Measurements from ENCODE around the gene LOXHD1.

LOXHD1 gene

DNA sequence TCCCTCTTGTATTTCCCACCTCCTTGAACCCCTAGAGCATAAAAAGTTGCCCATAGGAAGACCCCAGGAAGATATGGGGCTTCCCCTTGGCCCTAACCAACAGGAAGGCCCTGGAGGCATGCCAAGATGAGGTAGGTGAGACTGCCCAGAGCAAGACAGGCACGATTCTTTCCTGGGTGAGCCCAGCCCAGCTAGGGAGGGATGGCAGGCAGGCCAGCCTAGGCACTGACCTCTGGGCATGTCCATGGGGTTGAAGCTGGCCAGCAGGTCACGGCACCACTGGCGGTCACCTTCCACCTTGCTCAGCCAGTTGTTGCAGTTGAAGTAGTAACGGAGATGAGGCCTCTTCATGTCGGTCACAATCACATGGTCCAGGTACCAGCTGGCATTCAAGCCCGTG, 17.6 kb downstream of the LOXHD1 start:
- DNase-seq = peak in 1 of 42 donors; percentile 12
- intact Hi-C loops (cut with DNase I) = no loop called here

DNA sequence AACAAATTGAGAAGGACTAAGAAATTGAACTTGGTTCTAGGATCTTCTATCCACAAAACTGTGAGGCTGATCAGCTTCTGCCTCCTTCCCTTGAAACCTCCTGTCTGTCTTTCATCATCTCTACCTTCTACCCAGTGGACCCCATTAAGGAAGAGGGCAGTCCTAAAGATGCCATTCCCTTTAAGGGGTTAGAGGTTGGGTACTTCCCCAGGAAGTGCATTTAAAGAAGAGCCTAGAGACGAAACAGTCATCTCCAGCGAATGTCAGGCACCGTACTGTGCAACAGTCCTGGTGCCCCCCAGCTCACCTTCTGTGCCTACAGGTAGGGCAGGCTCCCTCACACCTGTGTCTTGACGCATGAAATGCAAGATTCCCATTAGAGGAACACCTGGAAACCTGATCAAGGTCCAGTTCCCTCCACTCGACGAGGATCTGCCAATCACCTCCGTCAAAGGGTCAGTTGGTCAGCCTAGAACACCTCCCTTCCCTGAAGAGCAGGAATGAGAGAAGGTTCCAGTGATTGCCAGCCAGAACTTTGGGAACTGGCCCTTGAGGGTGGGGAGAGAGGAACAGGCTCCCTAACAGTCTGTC, 20.9 kb downstream of the LOXHD1 start:
- peak in 3 of 42 donors; percentile 3 to 25 (median 7) for DNase-seq
- intact Hi-C loops (cut with DNase I) = no loop called here

DNA sequence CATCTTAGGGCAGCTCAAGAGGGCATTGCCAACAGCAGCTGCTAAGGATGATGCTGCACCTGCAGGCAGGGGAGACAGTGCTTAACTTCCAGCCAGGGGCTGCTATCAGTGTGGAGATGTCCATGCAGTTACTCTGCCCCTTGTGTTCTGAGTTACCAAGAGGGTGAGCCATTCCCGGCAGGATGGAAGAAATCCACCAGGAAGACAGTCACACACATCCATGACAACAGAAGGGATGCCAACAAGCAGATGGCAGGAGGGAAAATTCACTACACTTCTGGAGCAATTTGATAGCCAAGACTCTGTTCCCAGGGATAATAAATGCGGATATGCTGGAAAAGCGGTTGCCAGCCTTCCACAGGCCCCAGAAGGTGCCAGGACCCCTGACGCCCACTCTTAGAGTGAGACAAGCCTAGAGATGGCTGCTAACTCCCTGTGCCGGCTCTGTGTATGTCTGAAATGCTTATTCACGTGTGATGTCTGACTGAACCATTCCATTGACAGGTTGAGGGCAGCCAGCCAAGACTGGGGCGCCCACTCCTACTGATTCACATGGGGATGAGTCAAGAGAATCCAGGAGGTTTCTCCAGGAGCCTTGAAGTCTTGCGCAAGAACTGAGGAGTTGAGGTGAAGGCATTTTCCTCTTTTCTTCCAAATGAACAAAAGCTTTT, 24.5 kb downstream of the LOXHD1 start:
- intact Hi-C loops (cut with DNase I) = no loop called here
- peak; percentile 50 to 92 (median 78) for DNase-seq

DNA sequence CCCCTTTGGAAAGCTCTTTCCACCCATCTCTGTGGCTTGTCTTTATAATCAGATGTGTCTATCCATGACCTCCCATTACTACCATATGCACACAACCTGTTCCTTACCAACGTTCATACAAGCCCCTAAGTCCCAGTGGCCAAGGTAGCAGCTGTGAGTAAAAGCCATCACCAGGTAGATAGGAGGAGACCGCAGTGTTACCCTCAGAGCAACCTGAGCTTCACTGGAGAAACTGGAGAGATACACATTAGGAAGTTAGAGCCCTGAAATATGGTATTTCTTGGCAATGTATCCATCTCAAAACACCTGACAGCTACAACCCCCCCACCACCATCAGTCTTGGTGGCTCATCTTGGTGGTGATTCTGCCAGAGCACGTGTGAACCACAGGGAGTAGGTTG, 26.0 kb downstream of the LOXHD1 start:
- intact Hi-C loops (cut with DNase I) = no loop called here

DNA sequence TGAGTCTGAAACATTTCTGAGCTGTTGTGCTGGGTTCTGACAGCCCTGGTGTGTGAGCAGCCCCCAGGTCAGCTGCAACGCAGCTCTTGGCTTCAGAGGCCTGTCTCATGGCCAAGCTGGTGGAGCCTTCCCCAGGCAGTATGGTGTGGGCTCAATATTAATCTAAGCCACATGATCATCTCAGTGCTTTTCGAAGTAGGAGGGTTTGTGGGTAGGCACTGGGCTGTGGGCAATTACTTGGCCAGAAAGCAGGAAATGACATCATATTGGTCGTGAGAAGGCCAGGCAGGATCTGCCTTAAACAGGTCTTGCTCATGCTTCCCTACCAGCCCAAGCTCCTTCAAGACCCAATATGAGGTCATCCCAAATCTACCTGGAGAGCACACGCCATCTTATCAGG, 26.9 kb downstream of the LOXHD1 start:
- intact Hi-C loops (cut with DNase I) = no loop called here
- DNase-seq = peak in 2 of 42 donors; percentile 4 to 14

More for the DNA sequence above, 26.0 kb downstream of the LOXHD1 start:
- peak in 1 of 42 donors; percentile 3 for DNase-seq

DNA sequence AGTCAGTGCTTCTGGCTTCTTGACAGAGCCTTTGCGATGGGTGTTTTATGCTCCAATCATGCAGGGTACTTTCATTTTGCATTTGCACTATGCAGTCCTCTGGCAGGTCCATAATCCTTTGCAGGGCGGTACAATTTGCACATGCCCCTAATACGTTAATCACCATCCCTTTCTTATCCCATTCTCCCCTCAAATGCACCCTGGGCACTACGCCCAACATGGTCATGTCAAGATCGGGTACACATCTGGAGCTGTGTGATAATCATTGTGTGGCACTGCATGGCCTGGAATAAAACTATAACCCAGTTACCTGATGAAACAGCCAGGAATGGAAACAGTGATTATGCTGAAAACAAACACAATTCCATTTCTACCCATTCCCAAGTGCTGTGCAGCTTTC, 27.7 kb downstream of the LOXHD1 start:
- intact Hi-C loops (cut with DNase I) = no loop called here
- DNase-seq = peak in 1 of 42 donors; percentile 10

DNA sequence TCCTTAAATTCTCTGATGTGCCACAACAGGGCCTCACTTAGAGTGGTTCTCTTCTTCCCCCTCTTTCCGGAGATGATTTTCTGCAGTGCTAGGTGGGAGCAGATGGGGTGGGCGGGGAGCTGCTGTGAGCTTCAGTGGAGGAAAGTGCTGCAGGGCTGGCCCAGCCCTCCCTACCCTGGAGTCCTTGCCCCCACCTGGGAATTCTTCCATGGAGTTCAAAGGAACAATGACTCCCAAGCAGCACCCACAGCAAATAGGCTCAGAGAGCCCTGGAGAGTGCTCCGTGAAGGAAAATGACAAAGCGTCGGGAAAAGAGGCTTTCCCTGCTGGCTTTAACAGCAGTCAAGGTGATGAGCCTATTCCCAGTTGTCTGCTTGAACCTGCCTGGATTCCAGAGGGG, 28.8 kb downstream of the LOXHD1 start:
- DNase-seq = peak in 37 of 42 donors; percentile 12 to 80 (median 42)

DNA sequence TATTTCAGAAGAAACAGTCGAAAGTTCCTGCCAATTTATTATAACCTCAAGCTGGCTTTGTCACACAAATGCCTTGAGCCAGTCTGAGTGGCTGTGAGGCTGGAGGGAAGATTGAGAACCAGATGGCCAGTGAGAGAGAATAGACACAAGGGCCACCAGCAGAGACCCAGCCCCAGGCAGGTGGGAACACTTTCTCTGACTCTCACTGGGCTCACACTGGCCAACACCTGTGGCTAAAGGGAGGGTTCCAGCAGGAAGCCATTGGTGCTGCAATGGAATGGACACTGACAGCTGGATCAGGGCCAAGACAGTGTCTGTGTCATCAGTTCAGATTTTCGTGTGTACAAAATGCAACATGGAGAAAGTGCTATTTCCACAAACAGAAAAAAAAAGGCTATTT, 29.9 kb downstream of the LOXHD1 start:
- DNase-seq = peak in 3 of 42 donors; percentile 4 to 33 (median 16)
- intact Hi-C loops (cut with DNase I) = no loop called here

More for the DNA sequence above, 28.8 kb downstream of the LOXHD1 start:
- intact Hi-C loops (cut with DNase I) = no loop called here

DNA sequence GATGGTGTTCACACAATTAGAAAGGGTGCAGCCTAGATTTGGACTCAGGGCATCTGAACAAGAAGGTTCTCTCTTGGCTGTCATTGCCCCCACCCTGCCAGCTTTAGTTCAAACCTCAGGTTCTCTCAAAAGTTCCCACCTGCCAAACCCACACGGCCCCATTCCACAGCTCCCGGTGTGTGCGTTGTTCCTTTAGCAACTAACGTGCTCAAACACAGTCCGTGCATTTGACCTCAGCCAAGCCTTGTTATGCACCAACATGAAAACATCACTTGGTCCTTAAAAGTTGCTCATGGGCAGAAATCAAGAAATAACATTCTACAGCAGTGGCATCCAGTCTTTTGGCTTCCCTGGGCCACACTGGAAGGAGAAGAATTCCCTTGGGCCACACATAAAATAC, 32.0 kb downstream of the LOXHD1 start:
- intact Hi-C loops (cut with DNase I) = no loop called here
- peak in 2 of 42 donors; percentile 3 to 30 for DNase-seq

DNA sequence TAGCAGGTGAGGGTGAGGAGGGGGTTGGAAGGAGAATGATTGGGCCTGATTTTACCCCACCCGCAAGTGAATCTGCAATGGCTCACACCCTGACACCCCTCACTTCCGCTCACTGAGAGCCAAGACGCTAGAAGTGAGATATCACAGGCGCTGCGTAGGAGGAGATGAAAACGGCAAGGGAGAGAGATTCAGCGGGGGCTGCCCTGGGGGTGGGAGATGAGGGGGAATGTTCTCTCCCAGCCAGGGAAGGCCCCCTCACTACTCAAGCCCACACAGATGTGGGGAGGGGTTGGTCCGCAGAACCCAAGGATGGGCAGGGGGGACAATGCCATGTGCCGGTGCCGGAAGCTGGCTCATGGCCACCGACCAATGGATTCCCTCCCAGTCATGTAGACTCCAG, 32.9 kb downstream of the LOXHD1 start:
- peak in 40 of 42 donors; percentile 17 to 83 (median 54) for DNase-seq
- intact Hi-C loops (cut with DNase I) = no loop called here

DNA sequence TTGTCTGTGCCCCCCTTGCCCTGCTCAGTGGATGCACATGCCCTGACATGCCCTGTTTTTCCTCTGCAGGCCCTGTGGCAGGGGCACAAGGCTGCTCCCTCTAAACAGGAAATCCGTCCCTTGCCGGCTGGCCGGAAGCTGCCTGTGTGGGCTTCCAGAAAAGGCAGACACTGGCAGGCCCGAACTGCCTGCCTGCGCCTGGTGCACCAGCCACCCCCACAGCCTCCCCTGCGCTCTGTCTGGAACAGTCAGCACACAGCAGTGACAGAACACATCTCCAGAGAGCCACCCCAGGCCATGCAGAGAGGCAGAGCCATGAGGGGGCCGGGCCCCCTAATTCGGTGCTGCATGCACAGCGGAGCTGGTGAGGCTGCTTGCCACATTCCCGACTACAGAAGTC, 33.5 kb downstream of the LOXHD1 start:
- intact Hi-C loops (cut with DNase I) = no loop called here
- DNase-seq = peak in 41 of 42 donors; percentile 20 to 84 (median 66)

DNA sequence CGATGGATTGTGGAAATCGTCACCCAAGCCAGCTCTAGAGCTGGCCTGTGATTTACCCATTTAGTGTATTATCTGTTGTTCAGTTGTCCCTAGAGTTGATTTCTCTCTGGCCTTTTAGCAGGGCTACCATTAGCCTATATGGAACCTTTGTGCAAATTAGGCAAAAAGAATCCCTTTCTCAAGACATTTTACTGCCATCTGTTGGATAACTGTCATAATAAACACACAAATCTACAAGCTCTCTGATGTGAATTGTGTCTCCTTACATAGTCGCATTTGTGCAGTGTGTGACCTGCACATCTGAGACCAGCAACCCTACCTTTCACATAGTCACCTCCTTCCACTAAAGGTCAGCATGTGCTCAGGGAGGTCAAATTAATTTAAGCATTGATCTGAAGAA, 34.0 kb downstream of the LOXHD1 start:
- intact Hi-C loops (cut with DNase I) = no loop called here
- DNase-seq = peak in 1 of 42 donors; percentile 6

DNA sequence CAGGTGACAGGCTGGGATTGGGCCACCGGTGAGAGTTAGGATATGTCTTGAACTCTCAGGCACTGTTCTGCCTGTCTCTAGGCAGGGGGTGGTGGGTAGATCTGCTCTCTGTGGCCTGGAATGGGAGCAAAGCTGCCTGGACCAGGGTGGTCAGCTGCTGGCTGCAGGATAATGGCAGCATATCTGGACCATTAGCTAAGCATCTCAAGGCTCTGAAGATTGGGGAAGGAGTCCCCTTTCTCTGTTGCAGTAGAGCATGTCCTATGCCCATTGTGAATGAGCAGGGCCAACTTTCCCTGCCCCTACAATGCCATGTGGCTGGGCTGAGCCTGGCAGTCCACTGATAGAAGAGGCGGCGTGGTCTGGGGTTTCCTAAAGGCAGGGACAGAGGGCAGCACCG, 34.6 kb downstream of the LOXHD1 start:
- no peak for DNase-seq
- intact Hi-C loops (cut with DNase I) = no loop called here

DNA sequence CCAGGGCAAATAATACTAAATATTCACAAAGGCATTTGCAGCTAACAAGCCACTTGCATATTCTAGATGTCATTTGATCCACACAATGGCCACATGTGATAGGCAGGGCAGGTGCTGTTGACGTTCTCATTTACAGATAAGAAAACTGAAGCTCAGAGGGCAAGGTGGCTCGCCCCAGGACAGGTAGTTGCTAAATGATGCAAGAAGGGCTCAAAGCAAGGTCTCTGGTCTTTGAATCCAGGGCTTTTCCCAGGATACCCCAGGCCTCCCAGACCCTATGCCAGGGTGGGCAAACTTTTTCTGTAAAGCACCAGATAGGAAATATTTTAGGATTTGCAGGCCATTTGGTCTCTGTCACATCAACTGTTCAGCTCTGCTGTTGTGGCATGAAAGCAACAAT, 35.1 kb downstream of the LOXHD1 start:
- DNase-seq = no peak
- intact Hi-C loops (cut with DNase I) = no loop called here

DNA sequence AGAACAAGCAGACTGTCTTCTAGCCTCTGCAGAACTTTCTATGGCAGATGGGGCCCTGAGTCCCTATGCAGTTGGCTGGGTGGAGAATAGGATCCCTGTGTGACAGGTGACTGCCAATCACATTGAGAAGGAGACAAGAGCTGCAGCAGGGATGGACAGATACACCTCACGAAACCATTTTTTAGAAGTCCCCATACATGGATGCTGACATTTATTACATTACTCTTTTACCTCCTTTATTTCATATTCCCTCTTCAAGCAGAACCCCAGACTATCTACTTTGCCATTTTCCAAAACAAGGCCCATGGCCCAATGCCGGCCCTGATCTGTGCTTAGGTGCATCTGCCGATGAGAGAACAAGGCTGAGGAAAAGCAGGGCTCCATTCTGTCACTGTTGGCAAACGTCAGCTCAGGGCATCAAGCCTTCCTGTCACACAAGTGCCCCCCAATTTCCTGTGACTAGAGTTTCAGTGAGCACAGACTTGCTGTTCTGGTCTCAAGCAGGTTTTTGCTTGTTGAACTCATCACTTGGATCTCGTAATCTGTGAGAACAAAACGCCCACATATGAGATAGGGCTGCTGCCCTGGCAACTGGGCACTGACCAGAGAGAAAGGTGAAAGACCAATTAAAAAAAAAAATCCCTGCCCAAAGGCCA, 35.8 kb downstream of the LOXHD1 start:
- no peak for DNase-seq
- intact Hi-C loops (cut with DNase I) = no loop called here

DNA sequence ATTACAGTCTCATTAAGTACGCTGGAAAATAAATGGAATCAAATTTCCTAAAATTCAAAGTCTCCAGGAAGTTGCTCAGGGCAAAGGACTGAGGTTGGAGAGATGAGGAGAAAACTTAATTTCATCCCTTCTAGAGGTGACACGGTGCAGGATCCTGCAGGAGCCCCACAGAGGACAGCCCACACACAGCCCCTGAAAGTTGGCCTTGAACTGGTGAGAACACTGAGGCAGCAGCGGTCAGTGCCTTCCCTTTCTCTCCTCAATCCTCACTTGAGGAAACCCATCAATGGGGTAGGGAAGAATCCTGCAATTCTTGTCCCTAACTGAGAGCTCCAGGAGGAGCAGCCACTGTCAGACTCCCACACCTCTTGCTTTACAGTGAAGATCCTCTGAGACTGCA, 37.5 kb downstream of the LOXHD1 start:
- intact Hi-C loops (cut with DNase I) = no loop called here
- no peak for DNase-seq

DNA sequence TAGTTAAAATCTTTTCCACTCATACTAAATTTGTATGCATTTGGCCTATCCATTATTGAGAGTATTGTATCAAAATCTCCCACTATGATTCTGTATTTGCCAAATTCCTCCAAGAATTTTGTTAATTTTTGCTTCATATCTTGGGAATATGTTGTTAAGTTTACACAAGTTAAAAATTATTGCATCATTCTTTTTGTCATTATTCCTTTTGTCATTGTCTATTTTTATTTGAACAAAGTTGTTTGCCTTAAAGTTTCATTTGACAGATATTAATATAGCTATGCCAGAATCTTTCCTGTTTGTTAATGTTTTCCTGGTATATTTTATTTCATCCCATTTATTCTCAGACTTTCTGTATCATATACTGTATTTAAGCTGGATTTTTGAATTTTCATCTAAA, 41.3 kb downstream of the LOXHD1 start:
- intact Hi-C loops (cut with DNase I) = no loop called here
- DNase-seq = no peak

DNA sequence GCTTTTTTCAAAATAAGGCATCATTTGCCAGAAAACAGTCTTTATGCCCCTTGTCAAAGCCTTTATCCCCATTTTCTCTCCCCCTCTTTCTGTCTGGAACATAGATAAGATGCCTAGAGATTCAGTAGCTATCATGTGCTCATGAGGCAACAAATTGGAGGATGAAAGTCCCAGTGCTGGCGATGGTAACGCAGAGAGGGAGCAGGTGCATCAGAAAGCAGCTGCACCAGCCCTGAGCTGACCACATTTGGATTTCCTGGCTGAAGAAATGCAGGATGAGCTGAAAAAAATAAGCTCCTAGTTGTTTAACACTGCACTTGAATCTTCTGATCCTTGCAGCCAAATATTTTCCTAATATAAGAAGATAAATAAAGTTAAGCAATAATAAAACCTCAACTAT, 48.0 kb downstream of the LOXHD1 start:
- DNase-seq = no peak
- intact Hi-C loops (cut with DNase I) = no loop called here

DNA sequence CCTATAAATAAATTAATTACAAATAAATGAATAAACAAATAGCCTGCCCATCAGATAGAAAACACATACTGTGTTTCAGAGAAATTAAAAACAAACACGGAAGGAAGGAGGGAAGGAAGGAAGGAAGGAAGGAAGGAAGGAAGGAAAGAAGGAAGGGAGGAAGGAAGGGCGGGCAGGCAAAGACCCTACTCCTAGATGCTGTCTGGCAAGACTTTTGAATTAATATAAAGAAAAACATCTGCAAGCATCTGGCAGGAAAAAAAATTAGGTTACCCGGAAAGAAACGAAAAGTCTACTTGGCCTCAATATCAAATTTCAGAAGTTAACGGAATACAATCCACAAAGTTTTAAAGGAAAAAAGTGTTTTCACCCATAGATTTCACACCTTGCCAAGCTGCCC, 49.1 kb downstream of the LOXHD1 start:
- no peak for DNase-seq
- intact Hi-C loops (cut with DNase I) = no loop called here

DNA sequence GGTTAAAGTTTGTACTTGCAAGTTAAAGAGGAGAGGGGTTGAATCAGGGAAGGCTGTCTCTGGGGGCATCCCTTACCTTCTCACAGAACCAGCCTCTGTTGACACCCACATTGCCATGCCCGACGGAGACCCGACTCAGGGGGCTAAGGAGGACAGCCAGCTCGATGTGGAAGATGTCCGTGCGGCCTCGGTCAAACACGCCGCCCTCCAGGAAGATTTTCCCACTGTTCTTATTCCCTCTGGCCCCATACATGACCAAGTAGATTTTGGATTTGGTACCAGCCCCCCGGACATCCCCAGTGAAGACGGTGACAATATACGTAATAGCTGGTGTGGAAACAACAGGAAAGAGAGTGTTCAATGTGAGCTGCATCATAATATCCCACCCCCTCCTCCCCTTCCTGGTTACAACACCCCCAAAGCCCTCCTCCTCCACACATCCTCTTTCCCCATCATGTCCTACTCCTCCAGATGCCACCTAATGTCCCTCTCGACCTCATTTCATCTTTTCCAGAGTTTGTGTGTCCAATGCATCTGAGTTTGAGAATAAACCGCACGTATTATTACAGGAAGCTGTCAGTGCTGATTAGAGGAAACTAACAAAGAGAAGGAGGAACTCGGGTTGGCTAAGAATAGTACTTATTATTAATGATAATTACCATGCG, 55.7 kb downstream of the LOXHD1 start:
- intact Hi-C loops (cut with DNase I) = no loop called here
- no peak for DNase-seq
